Mucosa of descending colon (tissue), 3 donors: ENCODE results near the gene ZNF318. TPM values are rescaled to one million over a fixed set of nuclear protein-coding genes. Genes with fewer than 3 reads are reported as not detected.

ENCODE experiments used
- ATAC-seq: fragments of 200-7000 bp; cut with Tn5 transposase; one replicate; pipeline ENCODE4 v1.9.1; 2020; ENCODE audit warnings: mild to moderate bottlenecking, moderate library complexity
- DNase-seq, 3 donors: peaks; one replicate each; pipeline ENCODE4 v3.0.0-alpha.2; 2020
- H3K36me3 ChIP-seq: fragments of 200-600 bp; one replicate; pipeline ENCODE4 v1.8.0; 2021; ENCODE audit warnings: low read depth, mild to moderate bottlenecking
- H3K4me1 ChIP-seq: fragments of 200-600 bp; one replicate; pipeline ENCODE4 v1.8.0; 2021; ENCODE audit warnings: low read depth, mild to moderate bottlenecking
- H3K4me3 ChIP-seq: fragments of 200-600 bp; one replicate; pipeline ENCODE4 v1.8.0; 2021; ENCODE audit warnings: mild to moderate bottlenecking
- H3K9me3 ChIP-seq: fragments of 200-600 bp; one replicate; pipeline ENCODE4 v1.8.0; 2021; ENCODE audit warnings: mild to moderate bottlenecking
- intact Hi-C, 2 donors: fragments of 100-400 bp; cut with DNase I in 1 of 2; cut with micrococcal nuclease in 1 of 2; formaldehyde crosslinking; loops; one replicate each; pipeline versions ENCODE4 v1.11.0 to v1.11.1; 2022; cut with DNase I, micrococcal nuclease
- total RNA-seq, 3 donors: library from RNA; stranded (reverse); fragmentation: NEBNext Ultra II Directional in 2 of 3; extraction: Animal tissue kit (Norgen Biotek cat#: 25700) in 2 of 3; gene quantifications; one replicate each; pipeline versions ENCODE4 v1.2.1 to v1.2.4, GENCODE V29; 2021 to 2023
- TF ChIP-seq, protein P1 (sequence below): fragments of 200-600 bp; IDR thresholded peaks from one replicate; pipeline ENCODE4 v1.8.0; 2022; ENCODE audit warnings: antibody characterized with exemption, mild to moderate bottlenecking
- donor health status: DM: no; HTN: no; CAD: no; lungs with moderate emphysema.
- donor health status: DM: no; HTN: no; CAD: no.
- donor health status: DM: no; HTN: yes; CAD: no.

The ZNF318 gene
- total RNA-seq, 3 donors from 2014 or later: 12.4 to 24.3 (median 16.9) TPM

DNA sequence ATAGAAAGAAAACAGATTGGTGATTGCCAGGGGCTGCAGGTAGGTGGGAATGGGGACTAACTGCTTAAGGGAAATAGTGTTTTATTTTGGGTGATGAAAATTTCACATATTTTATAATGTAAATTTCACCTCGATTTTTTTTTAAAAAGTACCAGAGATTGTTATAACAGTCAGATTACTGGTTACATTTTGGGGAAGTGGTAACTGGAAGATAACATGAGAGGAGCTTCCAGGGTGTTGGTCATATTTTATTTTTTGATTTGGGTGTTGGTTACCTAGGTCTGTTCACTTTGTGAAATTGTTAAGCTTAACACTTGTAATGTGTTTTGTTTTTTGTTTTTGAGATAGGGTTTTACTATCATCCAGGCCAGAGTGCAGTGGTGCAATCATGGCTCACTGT is 43.6 kb downstream of the ZNF318 start:
- H3K4me1 ChIP-seq: peaks cover 5% of the 10 kb centered on the region
- intact Hi-C loops: no loop called here
- TF ChIP-seq, protein P1, sequence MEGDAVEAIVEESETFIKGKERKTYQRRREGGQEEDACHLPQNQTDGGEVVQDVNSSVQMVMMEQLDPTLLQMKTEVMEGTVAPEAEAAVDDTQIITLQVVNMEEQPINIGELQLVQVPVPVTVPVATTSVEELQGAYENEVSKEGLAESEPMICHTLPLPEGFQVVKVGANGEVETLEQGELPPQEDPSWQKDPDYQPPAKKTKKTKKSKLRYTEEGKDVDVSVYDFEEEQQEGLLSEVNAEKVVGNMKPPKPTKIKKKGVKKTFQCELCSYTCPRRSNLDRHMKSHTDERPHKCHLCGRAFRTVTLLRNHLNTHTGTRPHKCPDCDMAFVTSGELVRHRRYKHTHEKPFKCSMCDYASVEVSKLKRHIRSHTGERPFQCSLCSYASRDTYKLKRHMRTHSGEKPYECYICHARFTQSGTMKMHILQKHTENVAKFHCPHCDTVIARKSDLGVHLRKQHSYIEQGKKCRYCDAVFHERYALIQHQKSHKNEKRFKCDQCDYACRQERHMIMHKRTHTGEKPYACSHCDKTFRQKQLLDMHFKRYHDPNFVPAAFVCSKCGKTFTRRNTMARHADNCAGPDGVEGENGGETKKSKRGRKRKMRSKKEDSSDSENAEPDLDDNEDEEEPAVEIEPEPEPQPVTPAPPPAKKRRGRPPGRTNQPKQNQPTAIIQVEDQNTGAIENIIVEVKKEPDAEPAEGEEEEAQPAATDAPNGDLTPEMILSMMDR: no peak
- no peaks in the 10 kb centered on the region for H3K9me3 ChIP-seq
- ATAC-seq: no peak
- DNase-seq: no peak
- H3K4me3 ChIP-seq: no peak overlapping the region
- no peaks in the 10 kb centered on the region for H3K36me3 ChIP-seq

DNA sequence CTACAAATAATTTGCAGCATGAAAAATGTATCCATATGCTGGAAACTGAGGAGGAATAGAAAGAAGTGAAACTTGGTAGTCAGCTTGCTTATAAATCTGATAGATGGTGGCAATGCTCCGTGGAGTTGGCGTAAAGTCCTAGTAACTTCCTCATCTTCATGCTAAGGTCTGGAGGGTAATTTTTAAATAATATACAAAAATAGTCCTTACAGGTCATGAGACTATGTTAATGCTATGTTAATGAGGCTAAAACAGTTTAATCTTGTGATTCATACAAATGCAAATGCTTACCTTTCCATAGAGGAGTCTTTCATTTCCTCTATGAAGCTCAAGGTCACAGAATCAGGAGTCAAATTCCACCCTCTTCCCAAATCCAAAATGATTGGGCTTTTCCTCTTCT is 51.4 kb downstream of the ZNF318 start:
- ATAC-seq: no peak
- intact Hi-C loops: no loop called here
- Histone ChIP-seq H3K9me3 (no peaks in the 10 kb centered on the region), H3K4me3 (no peak overlapping the region), H3K36me3 (no peaks in the 10 kb centered on the region), H3K4me1 (peaks cover 5% of the 10 kb centered on the region)
- TF ChIP-seq, protein P1: no peak
- DNase-seq: no peak

DNA sequence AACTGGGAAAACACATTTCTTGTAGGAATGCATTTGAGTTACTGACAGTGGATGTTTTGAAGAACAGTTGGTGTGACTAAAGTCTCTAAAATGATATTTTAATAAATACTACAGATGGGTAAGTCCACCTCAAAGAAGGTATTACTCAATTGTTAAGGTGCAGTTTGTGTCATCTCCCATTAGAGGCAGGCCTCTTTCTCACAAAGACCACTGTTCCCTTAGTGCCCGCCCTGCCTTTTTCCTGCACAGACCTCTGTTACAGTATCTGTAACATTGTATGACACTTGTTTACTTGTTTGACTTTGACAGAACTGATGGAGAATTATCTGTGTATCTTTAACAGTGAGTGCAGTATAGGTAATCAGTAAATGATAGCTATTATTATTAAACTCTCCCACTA is 55.6 kb downstream of the ZNF318 start:
- no peaks in the 10 kb centered on the region for H3K9me3 ChIP-seq
- H3K36me3 ChIP-seq: no peaks in the 10 kb centered on the region
- intact Hi-C loops: no loop called here
- no peak overlapping the region for H3K4me3 ChIP-seq
- H3K4me1 ChIP-seq: no peaks in the 10 kb centered on the region
- DNase-seq: no peak
- no peak for ATAC-seq
- TF ChIP-seq, protein P1: no peak

DNA sequence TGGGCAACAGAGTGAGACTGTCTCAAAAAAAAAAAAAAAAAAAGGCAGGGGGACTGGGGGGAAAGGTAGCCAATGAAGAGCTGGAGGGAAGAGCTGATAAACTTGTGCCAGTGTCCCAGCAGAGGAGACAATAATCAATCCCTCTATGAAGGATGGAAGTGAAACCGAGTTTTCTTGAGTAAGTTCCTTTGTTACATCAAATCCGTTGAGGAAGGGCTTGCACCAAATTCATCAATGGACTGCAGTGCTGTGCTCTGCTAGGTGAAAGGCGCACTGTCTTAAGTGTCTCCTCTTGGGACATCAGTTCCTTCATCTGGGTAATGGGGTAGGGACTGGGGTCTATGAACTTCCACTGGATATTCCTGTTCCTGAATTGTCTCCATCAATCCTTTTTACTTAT is 57.8 kb downstream of the ZNF318 start:
- Histone ChIP-seq H3K4me1 (no peaks in the 10 kb centered on the region), H3K4me3 (no peak overlapping the region), H3K36me3 (no peaks in the 10 kb centered on the region), H3K9me3 (no peaks in the 10 kb centered on the region)
- intact Hi-C loops: no loop called here
- ATAC-seq (no peak), DNase-seq (no peak)
- TF ChIP-seq, protein P1: no peak

DNA sequence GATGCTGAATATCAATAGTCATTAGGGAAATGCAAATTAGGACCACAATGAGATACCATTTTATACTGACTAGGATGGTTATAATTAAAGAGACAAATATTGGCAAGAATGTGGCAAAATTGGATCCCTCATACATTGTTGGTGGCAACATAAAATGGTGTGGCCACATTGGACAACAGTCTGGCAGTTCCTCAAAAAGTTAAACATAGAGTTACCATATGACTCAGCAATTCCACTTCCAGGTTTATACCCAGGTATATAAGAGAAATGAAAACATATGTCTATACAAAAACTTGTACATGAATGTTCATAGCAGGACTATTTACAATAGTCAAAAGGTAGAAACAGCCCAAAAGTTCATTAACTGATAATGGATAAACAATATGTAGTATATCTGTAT is 58.8 kb downstream of the ZNF318 start:
- intact Hi-C loops: no loop called here
- DNase-seq: no peak
- Histone ChIP-seq H3K36me3 (no peaks in the 10 kb centered on the region), H3K4me3 (no peak overlapping the region), H3K4me1 (no peaks in the 10 kb centered on the region), H3K9me3 (no peaks in the 10 kb centered on the region)
- TF ChIP-seq, protein P1: no peak
- ATAC-seq: no peak

DNA sequence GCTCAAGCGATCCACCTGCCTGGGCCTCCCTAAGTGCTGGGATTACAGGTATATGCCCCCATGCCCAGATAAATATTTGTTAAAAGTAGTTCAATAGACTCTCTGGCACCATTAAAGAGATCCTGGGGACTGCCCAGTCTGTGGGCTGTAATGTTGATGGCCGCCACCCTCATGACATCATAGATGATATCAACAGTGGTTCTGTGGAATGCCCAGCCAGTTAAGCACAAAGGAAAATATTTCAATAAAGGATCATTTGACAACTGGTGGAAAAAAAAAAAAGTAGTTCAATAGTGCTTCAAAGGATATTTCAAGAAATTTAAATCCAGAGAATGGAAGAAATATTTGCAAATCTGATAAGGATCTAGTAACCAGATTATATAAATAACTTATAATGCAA is 59.3 kb downstream of the ZNF318 start:
- TF ChIP-seq, protein P1: no peak
- intact Hi-C loops: no loop called here
- no peak for DNase-seq
- ATAC-seq: no peak
- Histone ChIP-seq H3K4me1 (no peaks in the 10 kb centered on the region), H3K36me3 (no peaks in the 10 kb centered on the region), H3K4me3 (no peak overlapping the region), H3K9me3 (no peaks in the 10 kb centered on the region)
